GM18868 (cell line): Measurements from ENCODE around the gene RNF126.
"Not testable (repeated sequence)": the region's sequence is repeated elsewhere in the genome, so short reads cannot be mapped to it uniquely, and the experiment has no call there.

Experiments
- ATAC-seq: cut with Tn5 transposase; IDR thresholded peaks from one replicate; pipeline ENCODE4 v1.9.1; 2021; ENCODE audit warnings: mild to moderate bottlenecking, moderate library complexity; ENCODE audit not compliant: unreplicated experiment

RNF126 gene

DNA sequence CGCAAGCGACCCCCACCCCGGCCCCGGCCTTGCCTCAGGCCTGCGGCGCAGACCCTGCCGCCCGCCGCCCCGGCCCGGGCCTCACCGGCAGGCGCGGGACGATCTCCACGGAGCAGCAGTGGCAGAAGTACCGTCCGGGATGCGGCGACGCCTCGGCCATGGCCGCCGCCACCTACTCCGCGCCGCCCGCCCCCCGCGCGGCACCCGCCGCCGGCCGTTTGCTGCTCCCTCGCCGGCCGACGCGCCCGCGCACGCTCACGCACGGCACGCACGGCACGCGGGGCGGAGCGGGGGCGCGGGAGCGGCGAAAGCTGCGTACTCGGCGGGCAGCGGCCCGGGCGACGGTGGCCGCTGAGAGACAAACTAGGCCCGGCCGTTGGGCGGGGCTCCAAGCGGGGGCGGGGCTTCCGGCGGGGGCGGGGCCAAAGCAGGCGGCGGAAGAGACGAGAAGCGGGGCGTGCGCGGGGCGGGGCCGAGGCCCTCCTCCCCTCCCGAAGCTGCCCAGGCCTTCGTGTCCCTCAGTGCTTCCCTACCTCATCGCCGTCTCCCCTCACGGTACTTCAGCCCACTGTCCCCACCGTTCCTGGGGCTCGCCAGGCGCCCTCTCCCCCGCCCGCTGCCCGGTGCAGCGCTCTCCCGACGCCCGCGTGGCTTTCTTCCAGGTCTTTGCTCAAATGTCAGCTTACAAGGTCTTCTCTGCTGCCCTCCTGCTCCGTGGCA is at the start of gene RNF126:
RNF126 (minus strand) TSS at position 253 of the 720 bp plus-strand sequence; CDS start at position 160, 93 bp downstream.
- ATAC-seq = peak; percentile 51

DNA sequence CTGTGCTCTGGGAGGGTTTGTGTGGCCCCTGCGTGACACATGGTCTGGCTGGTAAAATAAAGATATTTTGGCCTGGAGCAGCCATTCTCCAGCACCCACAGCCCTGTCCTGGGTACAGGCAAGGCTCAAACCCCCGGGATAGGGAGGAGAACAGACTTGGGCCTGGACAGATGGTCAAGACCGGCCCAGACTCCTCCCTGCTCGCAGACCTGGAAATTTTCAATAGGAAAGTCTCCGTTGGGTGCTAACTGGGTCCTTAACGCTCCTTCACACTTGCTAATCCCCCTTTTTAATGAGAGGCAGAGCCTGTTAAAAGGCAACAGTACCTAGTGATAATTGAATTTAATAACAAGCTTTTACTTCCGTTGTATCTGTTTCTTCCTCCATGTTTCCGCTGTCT is 48.2 kb upstream of the RNF126 start:
- no peak for ATAC-seq

DNA sequence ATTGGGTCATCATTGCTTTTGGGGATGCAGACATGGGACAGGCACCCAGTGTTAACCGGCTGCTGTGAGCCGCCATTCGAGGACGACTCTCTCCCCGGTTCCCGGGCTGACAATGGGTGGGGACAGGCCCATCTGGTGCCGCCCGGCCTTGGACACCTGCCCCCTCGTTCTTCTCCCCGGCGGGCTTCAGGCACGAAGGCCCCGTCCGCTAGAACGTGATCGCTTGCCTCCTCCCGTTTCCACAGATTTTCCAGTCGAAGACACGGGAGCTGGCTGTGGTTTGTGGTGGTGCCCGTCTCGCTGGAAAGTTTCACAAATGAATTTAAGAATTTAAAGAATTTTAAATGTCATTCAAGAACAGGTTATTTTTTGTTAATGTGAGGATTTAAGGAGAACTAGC is 47.8 kb upstream of the RNF126 start:
- ATAC-seq = no peak

DNA sequence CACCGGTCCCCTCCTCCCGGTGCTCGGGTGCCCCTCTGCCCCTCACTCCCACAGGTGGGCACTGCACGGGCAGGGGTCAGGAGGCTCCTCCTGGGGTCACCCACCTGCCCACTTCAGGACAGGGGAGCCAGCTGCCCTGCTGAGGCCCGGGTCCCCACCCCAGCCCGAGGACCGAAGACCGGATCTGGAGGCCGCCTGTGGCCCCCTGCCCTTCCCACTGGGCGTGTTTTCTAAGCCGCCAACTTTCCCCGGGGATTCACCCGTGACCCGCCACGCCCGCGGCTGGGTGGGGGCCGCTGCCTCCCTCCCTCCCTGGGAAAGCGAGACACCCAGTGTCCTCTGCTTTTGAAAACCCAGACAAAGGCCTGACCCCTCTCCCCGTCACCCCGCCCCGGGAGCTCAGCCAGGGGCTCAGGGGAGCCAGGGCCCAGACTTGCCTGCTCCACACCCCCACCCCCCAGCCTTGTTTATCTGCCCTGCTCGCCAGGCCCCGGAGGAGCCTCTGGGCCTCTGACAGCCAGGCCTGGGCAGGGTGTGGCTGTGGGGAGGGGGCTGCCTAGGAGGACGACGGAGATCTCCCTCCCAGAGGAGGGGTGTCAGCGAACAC is 47.1 kb upstream of the RNF126 start:
- ATAC-seq = no peak

DNA sequence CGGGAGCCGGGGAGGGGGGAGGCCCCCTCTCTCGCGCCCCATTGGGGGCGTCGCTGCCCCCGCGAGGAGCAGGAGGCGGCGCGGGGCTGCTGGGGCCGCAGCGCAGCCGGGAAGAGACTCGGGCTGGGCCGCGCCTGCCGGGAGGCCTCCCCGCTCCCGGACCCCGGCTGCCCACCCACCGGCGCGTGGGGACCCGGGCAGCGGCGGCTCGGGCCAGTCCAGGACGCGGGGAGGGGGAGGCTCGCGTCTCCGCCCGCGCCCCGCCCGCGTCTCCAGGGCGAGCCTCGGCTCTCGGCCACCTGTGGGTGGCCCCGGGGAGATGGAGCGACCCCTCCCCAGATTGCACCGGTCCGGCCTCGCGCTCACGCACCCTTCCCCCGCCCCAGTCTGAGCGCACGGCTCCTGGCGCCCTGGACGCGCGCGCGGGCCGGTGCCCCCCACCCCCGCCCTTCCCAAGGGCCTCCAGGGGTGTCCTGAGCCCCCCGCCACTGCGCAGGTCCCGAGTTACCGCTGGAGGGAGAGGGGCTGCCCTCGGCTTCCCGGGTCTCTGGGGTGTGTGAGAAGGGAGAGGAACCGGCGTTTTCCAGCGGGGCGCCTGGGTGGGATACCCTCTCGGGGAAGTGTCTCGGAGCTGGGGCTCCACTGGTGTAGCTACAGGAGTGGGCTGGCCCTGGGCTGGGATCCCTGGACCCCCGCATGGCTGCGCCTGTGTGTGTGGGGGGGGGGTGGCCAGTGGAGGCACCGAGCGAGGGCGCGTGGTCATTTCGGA is 46.4 kb upstream of the RNF126 start:
- no peak for ATAC-seq

DNA sequence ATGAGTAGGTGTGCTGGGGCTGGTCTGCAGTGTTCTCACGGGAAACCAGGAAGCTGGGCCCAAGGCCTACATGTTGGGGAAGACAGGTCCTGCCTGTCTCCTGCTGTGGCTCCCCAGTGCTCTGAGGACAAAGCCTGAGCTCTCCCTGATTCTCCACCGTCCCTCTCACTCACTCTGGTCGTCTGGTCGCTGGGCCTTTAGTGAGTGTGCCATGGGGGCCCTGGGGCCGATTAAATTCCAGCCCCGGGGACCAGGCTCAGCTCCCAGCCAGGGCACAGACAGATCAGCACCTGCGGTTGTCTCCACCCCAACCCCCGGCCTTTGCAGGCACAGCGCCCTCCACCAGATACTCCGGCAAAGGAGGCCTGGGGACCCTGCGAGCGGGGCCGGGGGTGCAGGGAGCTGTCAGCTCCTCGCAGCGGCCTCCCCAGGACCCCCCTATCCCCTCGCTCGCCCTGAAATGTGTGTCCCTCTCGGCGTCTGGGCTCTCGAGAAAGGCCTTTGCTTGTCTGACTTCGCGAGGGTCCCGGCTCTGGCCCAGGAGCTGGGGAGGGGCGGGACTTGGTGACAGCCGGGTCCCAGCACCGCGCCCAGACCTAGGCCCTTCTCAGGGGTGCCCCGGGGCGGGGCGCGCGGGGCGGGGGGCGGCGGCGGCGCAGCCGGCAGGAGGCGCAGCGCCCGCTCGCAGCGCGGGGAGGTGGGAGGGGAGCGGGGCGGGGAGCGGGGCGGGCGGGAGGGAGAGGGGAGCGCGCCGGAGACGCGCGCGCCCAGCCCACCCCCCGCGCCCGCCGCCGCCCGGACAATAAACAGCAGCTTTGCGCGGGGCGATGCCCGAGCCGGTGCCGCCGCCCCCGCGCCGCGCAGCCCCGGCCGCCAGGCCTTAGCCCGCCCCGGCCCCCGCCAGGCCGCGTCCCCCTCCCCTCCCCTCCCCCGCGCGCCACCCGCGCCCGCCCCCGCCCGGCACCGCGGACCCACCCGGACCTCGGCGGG is 45.4 kb upstream of the RNF126 start, which contains the start of gene PALM:
PALM (plus strand) TSS at position 782 of the 990 bp plus-strand sequence. CDS start 212 bp downstream, outside the sequence.
- no peak for ATAC-seq

DNA sequence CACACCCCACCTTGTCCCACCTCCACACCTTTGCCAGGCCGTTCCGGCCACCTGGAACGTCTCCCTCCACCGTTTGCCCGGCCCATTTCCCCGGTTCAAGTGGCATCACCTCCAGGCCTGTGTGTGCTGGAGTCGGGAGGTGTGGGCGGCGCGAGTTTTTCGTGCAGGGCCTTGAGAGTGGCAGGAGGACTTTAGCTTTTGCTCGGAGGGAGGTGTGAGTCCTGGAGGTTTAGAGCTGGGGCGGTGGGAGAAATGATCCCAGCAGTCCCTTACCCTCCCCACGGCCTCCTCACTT is 41.4 kb upstream of the RNF126 start:
- ATAC-seq = no peak

DNA sequence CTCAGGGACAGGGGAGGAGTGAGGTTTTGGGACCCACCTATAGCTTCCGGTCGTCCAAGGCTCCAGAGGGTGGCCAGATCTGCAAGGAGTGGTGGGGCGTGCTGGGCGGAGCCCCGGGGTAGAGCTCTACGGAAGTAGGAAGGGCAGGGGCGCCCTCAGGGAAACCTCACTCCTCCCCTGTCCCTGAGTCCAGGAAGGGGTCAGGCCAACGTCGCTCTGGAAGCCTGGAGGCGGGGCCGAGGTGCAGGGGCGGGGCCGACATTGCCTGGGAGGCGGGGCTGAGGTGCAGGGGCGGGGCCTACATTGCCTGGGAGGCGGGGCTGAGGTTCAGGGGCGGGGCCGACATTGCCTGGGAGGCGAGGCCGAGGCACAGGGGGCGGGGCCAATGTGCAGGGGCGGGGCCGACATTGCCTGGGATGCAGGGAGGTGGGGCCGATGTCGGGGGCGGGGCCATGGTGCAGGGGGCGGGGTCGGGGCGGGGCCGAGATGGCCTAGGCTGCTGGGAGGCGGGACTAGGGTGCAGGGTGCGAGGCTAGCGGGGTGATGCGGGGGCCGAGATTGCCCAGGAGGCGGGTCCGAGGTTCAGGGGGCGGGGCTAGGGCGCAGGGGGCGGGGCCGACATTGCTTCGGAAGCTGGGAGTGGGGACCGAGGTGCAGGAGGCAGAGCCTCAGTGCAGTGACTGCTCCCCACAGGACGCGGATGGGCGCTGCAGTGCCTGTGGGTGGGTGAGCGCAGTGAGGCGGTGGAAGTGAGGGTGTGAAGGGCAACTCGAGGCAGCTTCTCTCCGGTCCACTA is 40.8 kb upstream of the RNF126 start:
- ATAC-seq = no peak

DNA sequence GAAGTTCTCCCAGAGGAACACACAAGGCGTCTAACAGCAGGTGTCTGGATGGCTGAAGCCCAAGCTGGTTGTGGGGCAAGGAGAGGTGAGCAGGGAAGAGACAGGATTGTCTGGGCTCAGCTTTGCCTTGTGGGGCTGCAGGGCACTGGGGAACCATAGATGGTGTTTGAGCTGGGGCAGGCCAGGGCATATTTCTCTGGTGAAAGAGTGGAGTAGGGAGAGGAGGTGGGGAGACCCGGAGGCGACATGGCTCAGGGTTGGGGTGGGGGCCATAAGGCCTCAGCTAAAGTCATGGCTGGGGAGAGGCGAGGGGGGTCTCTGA is 40.3 kb upstream of the RNF126 start:
- no peak for ATAC-seq

DNA sequence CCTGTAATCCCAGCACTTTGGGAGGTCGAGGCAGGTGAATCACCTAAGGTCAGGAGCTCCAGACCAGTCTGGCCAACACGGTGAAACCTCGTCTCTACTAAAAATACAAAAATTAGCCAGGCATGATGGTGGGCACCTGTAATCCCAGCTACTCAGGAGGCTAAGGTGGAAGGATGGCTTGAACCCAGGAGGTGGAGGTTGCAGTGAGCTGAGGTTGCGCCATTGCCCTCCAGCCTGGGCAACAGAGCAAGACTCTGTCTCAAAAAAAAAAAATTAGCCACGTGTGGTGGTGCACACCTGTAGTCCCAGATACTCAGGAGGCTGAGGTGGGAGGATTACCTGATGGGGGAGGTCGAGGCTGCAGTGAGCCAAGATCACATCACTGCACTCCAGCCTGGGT is 39.8 kb upstream of the RNF126 start:
- ATAC-seq = not testable (repeated sequence)

DNA sequence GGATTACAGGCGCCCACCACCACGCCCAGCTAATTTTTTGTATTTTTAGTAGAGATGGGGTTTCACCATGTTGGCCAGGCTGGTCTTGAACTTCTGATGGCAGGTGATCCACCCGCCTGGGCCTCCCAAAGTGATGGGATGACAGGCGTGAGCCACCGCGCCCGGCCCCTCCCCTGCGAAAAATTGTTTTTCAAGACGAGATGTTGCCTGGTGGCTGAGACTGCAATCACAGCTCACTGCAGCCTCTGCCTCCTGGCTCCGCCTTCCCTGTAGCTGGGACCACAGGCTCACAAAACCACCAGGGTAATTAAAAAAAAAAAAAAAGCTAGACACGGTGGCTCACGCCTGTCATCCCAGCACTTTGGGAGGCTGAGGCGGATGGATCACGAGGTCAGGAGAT is 36.9 kb upstream of the RNF126 start:
- not testable (repeated sequence) for ATAC-seq

DNA sequence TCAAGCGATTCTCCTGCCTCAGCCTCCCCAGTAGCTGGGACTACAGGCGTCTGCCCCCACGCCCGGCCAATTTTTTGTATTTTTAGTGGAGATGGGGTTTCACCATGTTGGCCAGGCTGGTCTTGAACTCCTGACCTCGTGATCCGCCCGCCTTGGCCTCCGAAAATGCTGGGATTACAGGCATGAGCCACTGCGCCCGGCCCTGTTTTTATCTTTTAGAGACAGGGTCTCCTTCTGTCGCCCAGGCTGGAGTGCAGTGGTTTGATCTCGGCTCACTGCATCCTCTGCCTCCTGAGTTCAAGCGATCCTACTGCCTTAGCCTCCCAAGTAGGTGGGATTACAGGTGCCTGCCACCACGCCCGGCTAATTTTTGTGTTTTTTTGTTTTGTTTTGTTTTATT is 35.5 kb upstream of the RNF126 start:
- ATAC-seq = not testable (repeated sequence)

DNA sequence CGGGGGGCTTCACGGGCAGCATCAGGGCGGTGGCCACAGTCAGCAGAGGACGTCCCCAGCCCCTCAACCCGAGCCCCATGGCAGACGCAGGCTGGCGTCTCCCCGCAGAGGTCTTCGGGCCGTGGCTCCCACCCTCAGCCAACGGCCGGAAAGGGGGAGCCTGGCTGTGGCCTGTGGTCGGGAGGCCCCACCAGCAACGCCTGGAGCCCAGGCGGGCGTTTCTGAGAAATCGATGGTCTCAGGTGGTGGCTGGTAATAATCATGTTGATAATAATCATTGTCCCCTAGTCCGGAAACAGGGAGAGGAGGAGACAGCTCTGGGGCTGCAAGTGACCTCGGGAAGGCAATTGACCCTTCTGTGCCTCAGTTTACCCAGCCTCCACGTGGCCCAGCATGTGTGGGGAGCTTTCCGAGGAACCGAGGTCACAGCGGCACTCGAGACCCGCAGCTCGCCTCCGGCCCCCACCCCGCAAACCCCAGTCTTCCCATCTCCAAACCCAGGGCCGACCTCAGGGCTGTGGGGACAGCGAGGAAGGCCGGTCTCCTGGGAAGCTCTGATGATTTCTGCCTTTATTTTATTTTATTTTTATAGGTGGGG is 32.4 kb upstream of the RNF126 start, which contains the start of gene PRSS57:
PRSS57 (minus strand) TSS at position 101 of the 598 bp plus-strand sequence; CDS start at position 79, 22 bp downstream.
- no peak for ATAC-seq

DNA sequence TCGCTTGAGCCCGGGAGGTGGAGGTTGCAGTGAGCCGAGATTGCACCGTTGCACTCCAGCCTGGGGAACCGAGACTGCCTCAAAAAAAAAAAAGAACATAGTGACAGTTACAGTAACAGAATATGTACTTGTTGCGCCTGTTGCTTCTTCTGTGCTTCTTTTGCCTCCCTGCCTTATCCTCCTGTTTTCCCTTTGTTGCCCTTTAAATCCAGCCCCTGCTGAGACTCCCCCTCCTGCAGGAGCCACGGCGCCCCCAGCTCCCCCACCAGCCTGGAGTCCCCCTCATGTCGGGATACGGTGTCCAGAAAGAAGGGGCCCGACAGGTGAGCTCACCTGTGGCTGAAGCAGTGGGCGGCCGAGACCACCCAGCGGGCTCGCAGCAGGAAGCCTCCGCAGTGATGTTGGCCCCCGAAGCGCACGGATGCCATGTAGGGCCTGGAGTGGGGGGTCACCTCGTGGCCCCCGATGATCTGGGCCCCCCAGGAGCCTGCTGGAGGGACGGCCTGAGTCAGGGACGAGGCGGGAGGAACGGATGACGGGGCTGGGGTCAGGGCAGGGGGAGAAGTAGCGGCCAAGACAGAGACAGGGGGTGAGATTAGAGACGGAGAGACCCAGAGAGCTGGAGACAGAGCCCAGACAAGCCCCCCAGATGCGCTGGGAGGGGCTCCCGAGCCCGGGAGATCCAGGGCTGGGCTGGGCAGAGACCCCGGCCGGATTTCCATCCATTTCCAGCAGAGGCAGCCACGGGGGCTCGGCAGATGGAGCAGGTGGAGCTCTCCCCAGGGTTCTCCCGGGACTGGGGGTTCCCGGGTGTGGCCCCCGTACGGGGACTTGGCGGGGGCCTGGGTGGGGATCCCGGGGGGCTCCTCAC is 31.7 kb upstream of the RNF126 start:
- no peak for ATAC-seq

DNA sequence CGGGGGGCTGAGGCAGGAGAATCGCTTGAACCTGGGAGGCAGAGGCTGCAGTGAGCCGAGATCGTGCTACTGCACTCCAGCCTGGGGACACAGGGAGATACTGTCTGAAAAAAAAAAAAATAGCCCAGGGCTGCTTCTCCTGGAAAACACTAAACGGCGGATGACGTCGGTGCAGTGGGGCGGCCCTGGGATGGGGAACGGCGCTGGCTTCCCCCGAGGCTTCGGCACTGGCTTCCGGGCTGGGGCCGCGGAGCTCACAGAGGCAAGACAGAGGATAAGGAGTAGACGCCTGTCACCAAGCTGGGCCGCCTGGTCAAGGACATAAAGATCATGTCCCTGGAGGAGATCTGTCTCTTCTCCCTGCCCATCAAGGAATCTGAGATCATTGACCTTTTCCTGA is 27.2 kb upstream of the RNF126 start:
- ATAC-seq = no peak

DNA sequence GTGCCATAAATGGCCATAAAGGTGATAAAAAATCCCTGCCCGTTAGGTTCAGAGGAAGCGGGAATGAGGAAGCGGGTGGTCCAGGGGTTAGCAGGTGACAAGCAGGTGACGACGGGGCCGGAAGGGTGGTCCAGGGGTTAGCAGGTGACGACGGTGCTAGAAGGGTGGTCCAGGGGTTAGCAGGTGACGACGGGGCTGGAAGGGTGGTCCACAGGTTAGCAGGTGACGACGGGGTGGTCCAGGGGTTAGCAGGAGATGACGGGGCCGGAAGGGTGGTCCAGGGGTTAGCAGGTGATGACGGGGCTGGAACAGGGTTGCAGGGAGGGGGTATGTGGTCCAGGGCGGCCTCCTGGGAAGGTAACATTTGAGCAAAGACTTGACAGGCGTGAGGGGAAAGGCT is 26.0 kb upstream of the RNF126 start:
- ATAC-seq = no peak

DNA sequence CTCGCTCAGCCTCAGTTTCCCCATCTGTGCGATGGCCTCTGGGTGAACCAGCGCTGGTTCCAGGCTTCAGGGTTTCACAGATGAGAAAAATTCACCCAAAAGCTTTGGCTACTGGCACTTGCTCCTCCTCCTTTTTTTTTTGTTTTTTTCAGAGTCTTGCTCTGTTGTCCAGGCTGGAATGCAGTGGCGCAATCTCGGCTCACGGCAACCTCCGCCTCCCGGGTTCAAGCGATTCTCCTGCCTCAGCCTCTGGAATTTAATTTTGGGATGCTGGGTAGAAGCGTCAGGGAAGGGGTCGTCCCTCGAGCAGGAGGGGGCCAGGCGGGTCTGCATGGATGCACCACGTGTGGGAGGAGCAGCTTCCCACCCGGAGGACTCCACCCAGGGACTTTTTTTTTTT is 25.2 kb upstream of the RNF126 start:
- ATAC-seq = no peak

DNA sequence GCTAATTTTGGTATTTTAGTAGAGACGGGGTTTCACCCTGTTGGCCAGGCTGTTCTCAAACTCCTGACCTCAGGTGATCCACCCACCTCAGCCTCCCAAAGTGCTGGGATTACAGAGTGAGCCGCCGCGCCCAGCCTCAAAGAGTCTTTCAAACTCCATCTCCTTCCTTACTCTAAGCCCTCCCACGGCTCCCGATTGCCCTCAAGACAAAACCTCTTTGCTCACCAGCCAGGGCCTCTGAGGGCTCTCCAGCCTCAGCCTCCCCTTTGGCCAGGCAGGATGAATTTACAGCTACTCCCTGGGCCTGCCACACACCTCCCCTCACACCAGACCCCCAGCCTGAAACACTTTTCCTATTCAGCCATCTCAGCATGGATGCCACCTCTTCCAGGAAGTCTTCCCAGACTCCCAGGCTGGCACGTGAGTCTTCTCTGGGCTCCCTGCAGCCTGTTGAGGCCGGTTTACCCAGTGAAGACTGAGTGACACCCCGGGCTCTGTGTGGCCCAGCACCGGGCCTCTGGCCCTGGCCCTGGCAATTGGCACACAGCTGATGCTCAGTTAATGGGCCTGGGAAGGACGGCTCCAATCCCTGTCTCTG is 24.7 kb upstream of the RNF126 start:
- ATAC-seq = no peak
